GM23338 (cell line): ENCODE results near the gene ASXL3. TPM values are rescaled to one million over a fixed set of nuclear protein-coding genes. Genes with fewer than 3 reads are reported as not detected.

Experiments used
- ATAC-seq: fragments of 200-7000 bp; cut with Tn5 transposase; 3 replicates; pipeline ENCODE4 v1.9.1; 2020
- DNase-seq: peaks from one replicate; pipeline ENCODE4 v3.0.0-alpha.2; 2015; ENCODE audit warnings: low spot score
- H2AFZ ChIP-seq: fragments of 200-600 bp; sonication (generic); 2 replicates; pipeline ENCODE4 v1.8.0; 2016; ENCODE audit warnings: antibody characterized with exemption, mild to moderate bottlenecking, moderate library complexity
- H3F3A ChIP-seq: fragments of 200-600 bp; sonication (generic); replicated peaks from 2 replicates; pipeline ENCODE4 v1.8.0; 2017; ENCODE audit warnings: antibody characterized with exemption, mixed run types, low read depth
- H3K27ac ChIP-seq: fragments of 200-600 bp; sonication (generic); 2 replicates; pipeline ENCODE4 v1.6.1; 2016; ENCODE audit warnings: low read depth
- H3K27me3 ChIP-seq: fragments of 200-600 bp; sonication (generic); 2 replicates; pipeline ENCODE4 v1.8.0; 2016; ENCODE audit warnings: mild to moderate bottlenecking, mixed run types, moderate library complexity; ENCODE audit not compliant: insufficient read depth
- H3K36me3 ChIP-seq: fragments of 200-600 bp; sonication (generic); 2 replicates; pipeline ENCODE4 v1.8.0; 2016; ENCODE audit warnings: mild to moderate bottlenecking; ENCODE audit not compliant: insufficient read depth
- H3K4me1 ChIP-seq: fragments of 200-600 bp; sonication (generic); 2 replicates; pipeline ENCODE4 v1.8.0; 2016; ENCODE audit warnings: mild to moderate bottlenecking, moderate library complexity; ENCODE audit not compliant: insufficient read depth
- H3K4me2 ChIP-seq: fragments of 200-600 bp; sonication (generic); 2 replicates; pipeline ENCODE4 v1.7.1; 2017; ENCODE audit warnings: mixed run types
- H3K4me3 ChIP-seq: fragments of 200-600 bp; sonication (generic); 2 replicates; pipeline ENCODE4 v1.6.1; 2016; ENCODE audit warnings: mixed run types
- H3K79me2 ChIP-seq: fragments of 200-600 bp; sonication (generic); replicated peaks from 2 replicates; pipeline ENCODE4 v1.8.0; 2017; ENCODE audit warnings: mild to moderate bottlenecking; ENCODE audit not compliant: insufficient read depth
- H3K9me2 ChIP-seq: fragments of 200-600 bp; sonication (generic); 2 replicates; pipeline ENCODE4 v1.8.0; 2017; ENCODE audit not compliant: insufficient read depth
- H4K20me1 ChIP-seq: fragments of 200-600 bp; sonication (generic); replicated peaks from 2 replicates; pipeline ENCODE4 v1.8.0; 2017; ENCODE audit warnings: mild to moderate bottlenecking; ENCODE audit not compliant: insufficient read depth
- H3K27ac Mint-ChIP-seq: 2 replicates; pipeline ENCODE4 v1.8.0; 2020; ENCODE audit warnings: inconsistent platforms, mild to moderate bottlenecking, moderate library complexity, mixed read lengths
- H3K27me3 Mint-ChIP-seq: 3 replicates; pipeline ENCODE4 v1.8.0; 2022; ENCODE audit warnings: low read depth, mild to moderate bottlenecking, moderate library complexity, mixed read lengths, inconsistent platforms; ENCODE audit not compliant: insufficient read depth, poor library complexity
- H3K36me3 Mint-ChIP-seq: 3 replicates; pipeline ENCODE4 v1.8.0; 2021; ENCODE audit warnings: low read depth, mild to moderate bottlenecking, inconsistent platforms, moderate library complexity, mixed read lengths
- H3K4me1 Mint-ChIP-seq: 3 replicates; pipeline ENCODE4 v1.8.0; 2020; ENCODE audit warnings: mild to moderate bottlenecking, inconsistent platforms, mixed read lengths
- H3K4me3 Mint-ChIP-seq: 3 replicates; pipeline ENCODE4 v1.8.0; 2021; ENCODE audit warnings: moderate library complexity, mild to moderate bottlenecking, inconsistent platforms, mixed read lengths
- H3K9me3 Mint-ChIP-seq: 3 replicates; pipeline ENCODE4 v1.8.0; 2020; ENCODE audit warnings: moderate library complexity, mild to moderate bottlenecking, inconsistent platforms, mixed read lengths
- CREB1 ChIP-seq: fragments of 250-450 bp; sonication (Bioruptor Pico); IDR thresholded peaks from 2 replicates; pipeline ENCODE4 v1.5.0; 2020; ENCODE audit warnings: low read depth, mild to moderate bottlenecking, moderate library complexity
- CTCF ChIP-seq, 2 experiments: fragments of 200-600 bp in 1 of 2; sonication (generic) in 1 of 2; conservative IDR thresholded peaks; 2 replicates each; pipeline versions ENCODE4 v1.5.1 to v1.6.1; 2016 to 2017; ENCODE audit warnings: antibody characterized with exemption in 2 of 2, low read depth in 2 of 2, mild to moderate bottlenecking in 2 of 2, moderate library complexity in 1 of 2
- EZH2 ChIP-seq: fragments of 200-600 bp; sonication (generic); IDR thresholded peaks from one replicate; pipeline ENCODE4 v1.8.0; 2017; ENCODE audit warnings: antibody characterized with exemption, mild to moderate bottlenecking, low read depth; ENCODE audit not compliant: unreplicated experiment
- JUNB ChIP-seq: IDR thresholded peaks from one replicate; pipeline ENCODE4 v1.6.1; 2016; ENCODE audit warnings: antibody characterized with exemption; ENCODE audit not compliant: unreplicated experiment
- NANOG ChIP-seq: IDR thresholded peaks from 2 replicates; pipeline ENCODE4 v1.6.1; 2016; ENCODE audit warnings: antibody characterized with exemption, borderline replicate concordance
- REST ChIP-seq: IDR thresholded peaks from one replicate; pipeline ENCODE4 v1.6.1; 2018; ENCODE audit warnings: antibody characterized with exemption; ENCODE audit not compliant: unreplicated experiment
- STAT1 ChIP-seq: IDR thresholded peaks from one replicate; pipeline ENCODE4 v1.6.1; 2016; ENCODE audit warnings: antibody characterized with exemption; ENCODE audit not compliant: unreplicated experiment
- ZNF331 ChIP-seq: fragments of 250-450 bp; sonication (Bioruptor Pico); IDR thresholded peaks from 2 replicates; pipeline ENCODE4 v1.5.0; 2020; ENCODE audit warnings: low read depth, mild to moderate bottlenecking, moderate library complexity
- polyA plus RNA-seq: library from polyadenylated mRNA; unstranded; fragments of >200 nt; fragmentation: Nextera tagmentation; extraction: Ambion mirVana; gene quantifications from 2 replicates; pipeline ENCODE4 v1.2.1, GENCODE V29; 2016
- total RNA-seq: library from RNA; depleted of rRNA; stranded (reverse); fragments of >200 nt; shearing (Covaris generic); gene quantifications from 2 replicates; pipeline ENCODE4 v1.2.3, GENCODE V29; 2014
- TF ChIP-seq, protein P1 (sequence below): IDR thresholded peaks from 2 replicates; pipeline ENCODE4 v1.6.1; 2016; ENCODE audit warnings: antibody characterized with exemption

ASXL3 gene
- total and polyA plus RNA-seq, 2 experiments from 2014 or later: 0.23 to 1.4 TPM

DNA sequence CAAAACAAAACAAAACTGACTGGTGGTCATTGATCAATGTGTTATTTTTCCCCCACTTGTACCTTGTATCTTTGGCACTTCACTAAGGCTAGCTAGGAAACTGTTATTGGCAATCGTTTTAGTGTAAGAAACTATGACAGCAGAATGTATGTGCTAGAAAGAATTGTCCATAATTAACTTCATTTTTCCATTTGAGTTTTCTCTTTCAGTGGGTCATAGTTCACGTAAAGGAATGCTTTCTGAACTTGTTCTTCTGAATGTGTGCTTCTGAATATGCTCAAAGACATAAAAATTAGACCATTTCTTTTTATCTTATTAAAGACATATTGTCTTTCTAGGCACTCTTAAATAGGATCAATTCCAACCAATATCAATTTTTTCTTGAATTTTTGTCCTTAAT is 132.2 kb downstream of the ASXL3 start (continued):
- no peak for TF ChIP-seq REST
- no peak for TF ChIP-seq CREB1 (CRISPR knock-in tag)

GRCh38 chr18:33711514-33711913 is 133.5 kb downstream of the ASXL3 start:
- Histone ChIP-seq H3K36me3 (no peaks in the 10 kb centered on the region), H3K4me2 (no peak overlapping the region), H3K27me3 (no peaks in the 10 kb centered on the region), H3K27ac (no peak overlapping the region), H3K79me2 (no peaks in the 10 kb centered on the region), H3K4me1 (no peaks in the 10 kb centered on the region), H4K20me1 (no peaks in the 10 kb centered on the region), H3F3A (no peaks in the 10 kb centered on the region), H2AFZ (no peak overlapping the region), H3K9me2 (no peaks in the 10 kb centered on the region), H3K4me3 (no peak overlapping the region)
- no peaks in the 10 kb centered on the region for H3K4me1 Mint-ChIP-seq
- H3K36me3 Mint-ChIP-seq: no peaks in the 10 kb centered on the region
- peaks cover 2% of the 10 kb centered on the region for H3K27me3 Mint-ChIP-seq
- no peak overlapping the region for H3K27ac Mint-ChIP-seq
- H3K9me3 Mint-ChIP-seq: no peaks in the 10 kb centered on the region
- H3K4me3 Mint-ChIP-seq: no peak overlapping the region
- DNase-seq: no peak
- ATAC-seq: no peak
- TF ChIP-seq STAT1 (no peak), ZNF331 (CRISPR knock-in tag) (no peak), EZH2 (no peak), REST (no peak), NANOG (no peak), CTCF (conservative IDR thresholded peaks at IDR 0.05; ENCODE audit: low read depth in 2 of 2) (no peak), JUNB (no peak)
- TF ChIP-seq, protein P1, sequence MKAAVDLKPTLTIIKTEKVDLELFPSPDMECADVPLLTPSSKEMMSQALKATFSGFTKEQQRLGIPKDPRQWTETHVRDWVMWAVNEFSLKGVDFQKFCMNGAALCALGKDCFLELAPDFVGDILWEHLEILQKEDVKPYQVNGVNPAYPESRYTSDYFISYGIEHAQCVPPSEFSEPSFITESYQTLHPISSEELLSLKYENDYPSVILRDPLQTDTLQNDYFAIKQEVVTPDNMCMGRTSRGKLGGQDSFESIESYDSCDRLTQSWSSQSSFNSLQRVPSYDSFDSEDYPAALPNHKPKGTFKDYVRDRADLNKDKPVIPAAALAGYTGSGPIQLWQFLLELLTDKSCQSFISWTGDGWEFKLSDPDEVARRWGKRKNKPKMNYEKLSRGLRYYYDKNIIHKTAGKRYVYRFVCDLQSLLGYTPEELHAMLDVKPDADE: no peak
